GM21526 (cell line): ENCODE data around the gene HENMT1.
"Not testable (repeated sequence)": the region's sequence is repeated elsewhere in the genome, so short reads cannot be mapped to it uniquely, and the experiment has no call there.

Source experiments
- ATAC-seq: cut with Tn5 transposase; IDR thresholded peaks from one replicate; pipeline ENCODE4 v1.9.1; 2021; ENCODE audit warnings: moderate library complexity; ENCODE audit not compliant: unreplicated experiment, low FRiP score

HENMT1 gene

GRCh38 chr1:108678706-108679105, 17.8 kb upstream of the HENMT1 start:
- no peak for ATAC-seq

- ATAC-seq = no peak
These were observed 10.2 kb upstream of the HENMT1 start for GRCh38 chr1:108671143-108671542.

- ATAC-seq = no peak
These were observed 9.4 kb upstream of the HENMT1 start for GRCh38 chr1:108670131-108670773.

GRCh38 chr1:108669679-108670078, 8.8 kb upstream of the HENMT1 start:
- no peak for ATAC-seq

GRCh38 chr1:108668777-108669176, 7.9 kb upstream of the HENMT1 start:
- ATAC-seq = no peak

- ATAC-seq = not testable (repeated sequence)
These were observed 6.5 kb upstream of the HENMT1 start for GRCh38 chr1:108667422-108667821.

GRCh38 chr1:108665771-108666170, 4.9 kb upstream of the HENMT1 start:
- ATAC-seq = no peak

- ATAC-seq = no peak
These were observed 4.2 kb upstream of the HENMT1 start for GRCh38 chr1:108665067-108665466.

GRCh38 chr1:108664481-108664880, 3.6 kb upstream of the HENMT1 start:
- ATAC-seq = no peak

- ATAC-seq = no peak
These were observed 2.2 kb upstream of the HENMT1 start for GRCh38 chr1:108663074-108663473.

- no peak for ATAC-seq
These were observed 3.4 kb downstream of the HENMT1 start for GRCh38 chr1:108657356-108658080.

- ATAC-seq = no peak
These were observed 7.3 kb downstream of the HENMT1 start for GRCh38 chr1:108653431-108654105.

GRCh38 chr1:108646648-108647269, 14.1 kb downstream of the HENMT1 start:
- no peak for ATAC-seq

GRCh38 chr1:108646265-108646647, 14.6 kb downstream of the HENMT1 start:
- no peak for ATAC-seq

- no peak for ATAC-seq
These were observed 15.2 kb downstream of the HENMT1 start for GRCh38 chr1:108645564-108646184.

- no peak for ATAC-seq
These were observed 15.9 kb downstream of the HENMT1 start for GRCh38 chr1:108644984-108645383.

- ATAC-seq = no peak
These were observed 17.2 kb downstream of the HENMT1 start for GRCh38 chr1:108643492-108644335.

GRCh38 chr1:108640863-108641262, 20.0 kb downstream of the HENMT1 start:
- not testable (repeated sequence) for ATAC-seq

GRCh38 chr1:108639899-108640560, 20.9 kb downstream of the HENMT1 start:
- ATAC-seq = no peak
